GM12892 (cell line): ENCODE data around the gene DTHD1.

Experiments used
- POLR2A ChIP-seq: IDR thresholded peaks from 2 replicates; pipeline ENCODE4 v1.6.1; 2011; ENCODE audit warnings: low read depth, low read length, control low read depth
- POLR2AphosphoS5 ChIP-seq: IDR thresholded peaks from 2 replicates; pipeline ENCODE4 v1.6.1; 2011; ENCODE audit warnings: low read depth, low read length, control low read depth

GRCh38 chr4:36235306-36235705 lies 46.1 kb upstream of the DTHD1 start:
- TF ChIP-seq POLR2AphosphoS5 (no peak), POLR2A (no peak)
